Amniotic stem cell (primary cell): ENCODE measurements around the gene CFAP100.
A peak's percentile ranks its signal among the peaks of the same experiment; 100 is the strongest.

Experiments used
- DNase-seq: peaks from one replicate; lab custom pipeline; 2025; lab: John Stamatoyannopoulos, UW

CFAP100 gene

DNA sequence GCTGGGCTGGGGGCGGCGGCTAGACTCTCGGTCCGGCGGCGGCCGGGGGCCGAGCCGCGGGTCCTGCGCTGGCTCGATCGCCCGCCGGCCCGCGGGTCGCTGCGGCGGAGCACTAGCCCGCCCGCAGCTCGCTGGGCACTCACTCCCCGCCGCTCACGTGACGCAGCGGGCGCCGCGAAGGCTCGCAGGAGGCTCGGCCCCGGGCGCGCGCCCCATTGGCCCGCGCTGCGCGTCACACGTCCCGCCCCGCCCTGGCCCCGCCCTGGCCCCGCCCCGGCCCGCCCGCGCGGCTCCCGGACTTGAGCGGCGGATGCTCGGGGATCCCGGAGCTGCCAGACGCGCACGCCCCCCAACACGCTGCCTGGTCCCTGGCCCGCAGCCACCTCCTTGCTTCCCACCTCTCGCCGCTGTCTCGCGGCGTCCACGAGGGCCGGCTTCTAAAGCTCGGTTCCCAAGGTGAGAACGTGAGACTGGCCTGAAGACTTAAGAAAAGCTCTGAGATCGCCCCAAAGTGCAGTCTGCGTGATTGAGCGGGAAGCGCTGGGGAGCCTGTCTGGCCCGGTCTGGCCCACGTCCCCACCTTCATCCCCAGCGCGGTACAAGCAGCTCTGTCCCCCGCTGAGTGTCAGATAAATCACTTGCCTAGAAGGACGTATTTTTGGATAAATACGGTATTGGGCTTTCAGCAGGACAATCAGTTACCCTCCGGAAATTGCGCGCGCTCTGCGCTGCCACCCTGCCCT is 37.2 kb upstream of the CFAP100 start, which contains the start of gene KLF15:
TSS of gene KLF15 (minus strand) at position 114 of the 743 bp plus-strand sequence. CDS start 4,486 bp downstream, outside the sequence.
- DNase-seq, result peak; percentile 36

DNA sequence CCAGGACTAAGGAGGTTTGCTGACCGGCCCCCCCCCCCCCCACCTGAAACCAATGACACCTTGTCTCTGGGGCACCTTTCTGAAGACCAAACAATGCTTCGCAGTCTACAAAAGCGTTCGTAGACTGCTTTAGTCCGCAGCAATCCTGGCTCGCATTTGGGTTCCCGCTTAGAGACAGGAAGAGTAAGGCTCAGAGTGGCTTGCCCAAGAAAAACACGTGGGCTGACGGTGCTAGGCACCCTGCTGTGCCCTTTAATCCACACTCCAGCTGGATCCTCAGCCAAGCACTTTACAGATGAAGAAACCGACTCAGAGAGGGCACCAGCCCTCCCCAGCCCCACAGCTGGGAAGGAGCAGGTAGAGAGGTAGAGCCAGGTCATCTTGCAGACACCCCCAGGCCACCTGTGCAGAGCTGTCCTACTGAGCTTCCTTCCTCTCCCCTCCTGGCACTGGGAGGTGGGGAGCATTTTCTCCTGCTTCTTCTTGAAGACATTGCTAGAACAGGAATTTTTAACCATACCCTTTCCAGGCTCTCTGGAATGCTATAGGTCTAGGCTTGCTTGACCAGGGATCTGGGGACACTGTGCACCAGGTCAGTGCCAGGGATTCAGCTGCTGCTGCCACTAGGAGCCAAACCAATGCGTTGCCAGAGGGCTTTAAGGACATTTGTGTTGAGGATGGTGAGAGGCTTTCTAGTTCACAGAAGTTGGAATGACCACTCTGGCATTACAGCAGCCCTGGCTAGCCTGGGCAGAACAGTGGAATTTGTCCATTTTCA is 36.5 kb upstream of the CFAP100 start:
- DNase-seq, result no peak

DNA sequence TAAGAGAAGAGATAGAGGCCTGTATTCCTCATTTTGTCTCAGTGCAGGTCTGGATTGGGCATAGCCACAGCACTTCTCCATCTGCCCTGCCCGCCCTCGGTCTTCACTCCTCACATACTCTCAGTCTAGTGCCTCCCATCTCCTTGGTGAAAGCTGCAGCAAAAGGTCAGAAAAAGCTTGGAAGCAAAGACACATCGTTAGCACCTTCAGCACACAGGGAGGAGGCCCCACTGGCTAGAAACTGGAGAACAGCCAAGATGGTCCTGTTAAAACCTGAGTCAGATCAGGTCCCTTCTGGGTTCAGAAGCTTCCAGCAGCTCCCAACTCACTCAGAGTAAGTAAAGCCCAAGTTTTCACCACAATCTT is 35.9 kb upstream of the CFAP100 start:
- DNase-seq, result no peak

DNA sequence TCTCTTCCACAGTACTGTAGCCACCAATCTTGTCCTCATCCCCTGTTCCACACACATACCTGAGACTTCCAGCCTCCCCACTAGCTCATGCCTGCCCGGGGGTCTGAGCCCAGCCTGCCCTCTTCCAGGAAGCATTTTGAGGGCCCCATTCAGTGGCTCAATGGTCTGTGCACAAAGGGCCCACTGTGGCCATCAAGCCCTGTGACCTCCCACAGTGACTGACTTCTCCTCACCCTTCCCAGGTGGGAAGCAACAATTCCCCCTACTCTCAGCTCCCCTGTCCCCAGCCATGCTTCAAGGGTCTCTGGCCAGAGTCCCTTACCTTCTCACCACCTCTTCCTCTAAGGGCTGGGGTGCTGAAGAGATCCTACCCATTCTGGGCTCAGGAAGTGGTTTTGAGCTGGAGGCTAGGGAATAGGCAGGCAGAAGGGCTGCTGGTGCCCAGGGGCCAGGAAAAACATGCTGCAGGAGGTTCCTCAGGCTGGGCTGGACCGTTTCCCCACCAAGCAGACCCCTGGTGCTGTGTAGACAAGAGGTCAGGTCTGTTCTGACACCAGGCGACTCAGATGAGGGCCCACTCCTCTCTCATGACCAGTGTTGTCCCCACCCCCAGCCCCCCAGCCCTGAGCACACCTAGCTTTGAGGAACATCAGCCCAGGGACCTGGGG is 34.5 kb upstream of the CFAP100 start:
- DNase-seq, result no peak

DNA sequence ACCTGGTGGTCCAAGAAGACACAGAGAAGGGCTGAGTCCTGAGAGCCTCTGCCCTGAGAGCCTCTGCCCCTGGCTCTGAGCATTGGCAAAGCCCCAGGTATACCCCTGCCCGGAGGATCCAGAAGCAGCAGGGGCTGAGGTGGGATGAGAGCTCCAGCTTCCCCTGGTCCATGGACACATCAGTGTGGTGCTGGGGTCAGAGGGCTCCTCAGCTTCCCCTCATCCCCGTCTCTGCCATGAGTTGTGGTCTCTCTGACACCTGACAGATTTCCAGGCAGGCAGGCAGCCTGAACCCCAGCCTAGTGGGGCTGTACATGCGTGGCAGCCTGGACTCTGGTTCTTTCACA is 34.0 kb upstream of the CFAP100 start:
- DNase-seq, result no peak

DNA sequence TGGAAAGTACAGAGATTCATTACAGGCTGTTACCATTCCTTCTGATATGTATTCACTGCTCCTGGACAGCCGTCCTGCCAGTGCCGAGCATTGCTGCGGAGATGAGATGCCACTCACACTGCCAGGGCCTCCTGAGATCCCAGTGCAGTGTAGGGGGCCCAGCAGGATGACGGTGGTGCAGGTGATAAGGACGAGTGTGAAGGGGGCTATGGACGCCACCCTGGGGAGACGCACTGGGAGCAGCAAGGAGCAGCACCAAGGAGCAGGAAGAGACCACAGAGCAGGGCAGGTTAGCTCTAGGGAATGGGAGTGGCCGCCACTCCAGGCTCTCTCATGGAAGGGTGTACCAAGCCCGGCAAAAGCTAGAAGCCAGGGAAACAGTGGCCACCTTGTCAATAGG is 33.5 kb upstream of the CFAP100 start:
- DNase-seq, result no peak

DNA sequence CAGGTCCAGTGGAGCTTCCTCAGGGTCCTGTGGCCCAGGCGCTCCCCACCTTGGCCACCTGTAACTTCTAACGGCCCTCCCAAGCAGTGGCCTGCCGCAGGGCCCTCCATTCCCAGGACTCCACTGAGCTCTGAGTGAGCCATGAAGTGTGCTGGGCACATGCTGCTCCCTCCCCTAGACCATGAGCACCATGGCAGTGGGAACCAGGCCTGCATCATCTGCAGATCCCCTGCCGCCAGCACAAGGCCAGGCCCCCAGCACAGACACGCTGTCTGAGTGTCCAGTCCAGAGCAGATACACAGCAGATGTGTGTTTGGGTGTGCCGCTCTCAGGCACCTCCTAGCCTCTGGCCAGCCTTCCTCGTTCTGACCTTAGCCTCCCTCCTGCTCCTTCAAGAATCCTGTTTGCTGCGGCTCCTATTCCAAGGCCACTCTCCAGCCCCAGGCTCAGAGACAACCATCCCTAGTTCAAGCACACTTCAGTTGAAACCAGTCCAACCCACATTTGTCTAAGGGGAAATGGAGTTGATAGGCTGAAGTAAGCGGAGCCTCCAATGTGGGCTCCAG is 30.5 kb upstream of the CFAP100 start:
- DNase-seq, result no peak

DNA sequence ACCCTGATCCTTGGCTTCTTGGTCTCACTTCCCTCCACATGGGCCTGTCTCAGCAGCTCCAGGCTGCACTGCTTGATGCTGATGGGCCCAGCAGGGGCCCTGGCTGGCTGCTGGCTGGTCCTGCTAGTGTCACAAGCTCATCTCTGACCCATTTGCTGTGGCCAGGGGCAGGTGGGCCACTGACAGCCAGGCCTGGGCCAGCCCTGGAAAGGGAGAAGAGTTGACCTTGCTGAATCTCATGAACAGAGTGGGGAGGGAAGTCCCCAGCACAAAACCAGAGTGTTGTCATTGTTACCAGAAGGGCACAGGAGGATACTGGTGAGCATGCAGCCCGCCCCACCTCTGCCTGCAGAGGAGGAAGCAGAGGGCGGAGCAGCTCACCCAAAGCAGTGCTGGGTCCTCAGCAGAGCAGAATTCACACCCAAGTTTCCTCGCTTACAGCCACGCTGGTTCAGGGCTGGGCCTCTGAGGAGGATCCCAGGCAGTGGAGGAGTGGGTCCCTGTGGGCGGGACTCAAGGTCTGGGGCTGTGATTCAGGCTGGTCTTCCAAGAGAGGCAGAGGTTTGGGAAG is 29.9 kb upstream of the CFAP100 start:
- no peak for DNase-seq

DNA sequence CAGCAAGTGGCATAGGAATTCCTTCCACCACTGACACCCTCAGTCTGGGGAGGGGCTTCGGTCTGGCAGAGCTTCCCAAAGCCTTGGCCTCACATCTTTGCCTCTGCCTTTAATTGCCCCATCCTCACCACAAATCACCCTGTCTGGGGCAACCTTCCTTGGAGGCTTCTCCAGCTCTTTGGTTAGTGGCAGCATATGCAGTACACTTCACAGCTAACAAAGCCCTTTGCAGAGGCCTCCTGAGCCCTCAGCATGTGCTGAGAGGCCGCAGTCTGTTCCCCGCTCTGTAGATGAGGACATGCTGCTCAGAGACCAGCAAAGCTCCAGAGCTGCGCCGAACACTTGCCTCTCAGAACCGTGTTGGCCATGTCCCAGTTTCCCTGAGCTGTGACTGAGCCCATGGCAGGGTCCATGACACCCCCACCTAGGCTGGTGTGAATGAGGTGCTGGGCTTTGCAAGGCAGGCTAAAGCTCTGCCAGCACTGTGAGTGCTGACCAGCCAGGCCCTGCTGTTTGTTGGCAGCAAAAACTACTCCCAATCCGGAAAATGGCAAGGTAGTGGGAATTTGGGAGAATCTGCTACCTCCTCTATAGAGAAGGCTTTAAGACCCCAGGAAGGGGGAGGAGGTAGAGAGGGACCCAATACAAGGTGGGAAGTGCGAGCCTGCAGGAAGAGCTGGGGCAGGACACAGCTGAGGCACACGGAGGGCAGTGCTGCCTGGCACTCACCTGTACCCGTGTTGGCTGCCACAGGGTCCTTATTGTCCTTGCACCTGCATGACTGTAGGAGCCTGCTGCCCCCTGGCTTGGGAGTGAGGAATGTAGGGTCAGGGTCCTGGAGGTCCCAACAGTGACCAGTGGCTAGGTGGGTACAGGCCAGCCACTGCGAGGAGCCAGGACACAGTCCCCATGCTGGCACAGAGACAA is 29.1 kb upstream of the CFAP100 start:
- no peak for DNase-seq

DNA sequence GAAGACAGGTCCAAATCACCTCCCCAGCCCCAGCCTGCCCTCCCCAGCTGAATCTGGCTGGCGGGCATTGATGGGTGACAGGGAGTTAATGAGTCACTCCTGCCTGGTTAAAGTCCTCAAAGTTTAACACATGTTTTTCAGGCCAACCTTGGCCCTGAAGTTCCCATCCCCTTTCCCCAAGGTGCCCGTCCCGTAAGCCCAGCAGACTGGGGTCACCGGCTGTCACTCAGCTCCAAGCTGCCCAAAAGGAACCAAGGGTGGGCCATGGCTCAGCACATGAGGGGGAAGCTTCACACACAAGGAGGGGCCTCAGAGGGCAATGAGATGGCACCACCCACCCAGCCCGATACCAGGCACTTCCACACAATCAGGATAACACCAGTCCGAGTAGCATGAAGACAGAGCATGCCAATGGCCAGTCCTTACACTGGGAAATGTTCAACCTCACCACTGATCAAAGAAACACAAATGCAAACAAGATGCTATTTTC is 27.3 kb upstream of the CFAP100 start:
- no peak for DNase-seq

DNA sequence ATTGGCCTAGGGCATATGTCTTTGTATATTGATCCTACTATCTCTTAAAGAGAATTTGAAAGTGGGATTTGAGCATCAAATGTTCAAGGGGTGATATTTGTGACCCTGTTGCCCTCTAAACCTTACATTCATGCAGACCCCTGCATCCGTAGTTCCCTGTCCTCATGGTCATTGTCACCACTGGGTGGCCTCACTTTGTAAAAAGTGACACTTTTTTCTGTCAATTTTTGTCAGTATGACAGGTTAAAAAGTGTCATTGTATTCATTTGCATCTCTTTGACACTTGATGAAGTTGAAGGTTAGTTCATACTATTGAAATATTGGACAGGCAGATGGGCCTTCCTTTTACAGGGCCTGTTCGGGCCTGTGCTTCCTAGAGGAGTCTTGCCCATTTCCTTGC is 25.2 kb upstream of the CFAP100 start:
- DNase-seq, result no peak

DNA sequence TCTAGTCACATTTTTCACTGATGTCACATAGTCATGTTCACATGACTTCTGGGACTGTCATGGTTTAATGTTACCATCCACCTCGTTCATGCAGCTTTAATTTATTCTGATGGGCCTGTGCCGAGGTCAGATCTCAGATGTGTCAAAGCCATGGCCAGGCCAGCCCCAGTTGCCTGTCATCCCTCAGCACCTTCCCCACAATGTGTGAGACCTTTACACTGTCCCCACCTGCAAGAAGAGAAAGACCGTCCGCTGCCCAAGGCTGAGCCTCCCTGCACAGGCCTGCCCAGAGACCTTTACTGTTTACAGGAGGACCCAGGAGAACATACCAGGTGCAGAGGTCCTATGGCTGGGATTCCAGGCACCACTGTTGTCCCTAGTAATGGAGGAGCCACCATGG is 24.7 kb upstream of the CFAP100 start:
- DNase-seq, result no peak

DNA sequence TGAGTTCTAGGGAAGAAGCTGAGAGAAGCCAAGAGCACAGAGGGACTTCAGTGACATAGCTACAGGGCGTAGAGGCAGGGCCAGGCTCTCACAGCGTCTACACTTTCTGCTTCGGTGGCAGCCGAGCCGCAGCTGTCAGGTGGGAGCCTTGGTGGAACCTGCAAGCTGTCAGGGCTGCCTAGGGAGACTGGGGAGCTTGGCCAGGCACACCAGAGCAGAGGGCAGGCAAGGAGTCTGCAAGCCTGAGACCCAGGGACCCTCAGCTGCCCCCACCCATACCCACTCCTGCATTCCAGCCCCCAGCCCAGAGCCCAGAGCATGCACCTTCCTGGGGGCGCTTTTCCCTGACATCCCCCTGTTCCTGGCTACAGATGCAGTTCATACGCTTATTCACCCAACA is 24.1 kb upstream of the CFAP100 start:
- DNase-seq, result no peak

DNA sequence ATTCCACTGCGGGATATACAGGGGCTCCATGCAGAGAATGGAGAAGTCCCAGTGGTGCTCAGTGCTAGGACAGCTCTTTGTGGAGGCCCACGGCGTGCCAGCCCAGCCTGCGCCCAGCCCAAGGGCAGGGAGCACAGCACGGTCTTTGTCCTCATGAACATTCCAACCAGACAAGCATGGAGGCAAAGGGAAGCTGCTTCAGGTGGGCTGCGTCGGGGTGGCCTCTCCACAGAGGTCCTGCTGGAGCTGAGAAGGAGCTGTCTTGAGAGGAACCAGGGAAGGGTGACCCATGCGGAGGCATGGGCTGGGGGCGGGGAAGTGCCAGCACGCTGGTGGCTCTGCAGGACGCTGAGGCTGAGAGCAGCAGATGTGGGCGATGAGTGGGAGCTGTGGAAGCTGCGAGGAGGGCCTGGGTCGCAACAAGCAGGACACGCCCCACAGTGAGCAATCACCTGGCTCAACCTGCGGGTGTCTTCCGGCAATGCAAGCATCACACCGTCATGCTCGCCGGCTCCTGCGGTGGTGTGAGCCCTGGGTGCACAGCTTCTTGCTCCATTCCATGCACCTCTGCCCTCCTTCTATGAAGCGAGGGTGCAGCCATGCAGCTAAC is 23.5 kb upstream of the CFAP100 start:
- no peak for DNase-seq

DNA sequence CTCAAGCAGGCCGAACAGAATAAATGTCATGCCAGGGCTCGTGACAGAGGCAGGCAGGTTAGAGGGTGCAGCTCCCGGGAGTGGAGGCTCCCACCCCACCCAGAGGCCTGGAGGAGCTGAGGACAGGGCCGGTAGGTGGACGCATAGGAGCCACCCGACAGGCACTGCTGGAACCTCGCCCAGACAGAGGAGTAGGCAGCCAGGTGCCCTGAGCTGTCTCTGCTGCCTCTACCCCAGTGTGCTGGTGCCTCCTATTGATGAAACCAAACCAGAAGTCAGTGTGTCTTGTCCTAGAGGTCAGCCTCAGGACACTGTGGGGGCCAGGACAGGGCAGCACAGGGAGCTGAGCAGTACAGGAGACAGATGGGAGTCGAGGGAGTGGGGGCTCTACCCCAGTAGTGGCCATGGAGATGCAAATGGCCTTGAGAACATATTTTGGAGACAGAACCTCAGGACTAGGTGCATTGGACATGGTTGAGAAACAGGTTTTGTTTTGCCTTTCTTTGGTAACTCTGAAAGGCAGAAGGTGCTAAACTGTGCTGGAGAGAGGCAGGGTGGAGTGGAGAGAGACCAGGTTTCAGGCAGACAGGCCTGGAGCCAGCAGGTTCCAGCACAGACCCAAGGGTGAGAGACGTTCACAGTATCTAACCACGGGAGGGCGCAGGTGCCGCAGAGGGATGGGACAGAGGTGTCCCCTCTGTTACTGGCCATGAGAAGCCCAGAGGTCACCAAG is 22.1 kb upstream of the CFAP100 start:
- no peak for DNase-seq

DNA sequence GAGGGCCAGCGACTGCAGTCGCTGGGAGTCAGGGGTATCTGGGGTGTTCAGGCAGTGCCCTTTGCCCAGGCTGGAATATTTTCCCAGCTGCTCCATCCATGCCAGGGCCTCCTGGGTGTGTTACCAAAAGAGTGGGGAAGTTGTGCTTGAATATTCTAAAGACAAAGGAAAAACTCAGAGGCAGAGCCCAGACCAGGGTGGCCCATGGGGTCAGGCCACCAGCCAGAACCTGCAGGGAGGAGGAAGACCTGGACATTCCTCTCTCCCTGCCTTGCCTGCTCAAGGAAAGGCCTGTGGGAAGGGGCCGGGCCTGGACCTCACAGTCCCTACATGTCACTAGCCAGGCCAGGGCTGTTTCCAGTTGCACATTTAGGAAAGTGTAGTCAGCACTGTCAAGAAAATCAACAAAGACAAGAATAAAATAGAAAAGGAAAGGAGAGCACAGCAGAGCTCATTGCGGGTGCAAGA is 21.5 kb upstream of the CFAP100 start:
- DNase-seq, result no peak

DNA sequence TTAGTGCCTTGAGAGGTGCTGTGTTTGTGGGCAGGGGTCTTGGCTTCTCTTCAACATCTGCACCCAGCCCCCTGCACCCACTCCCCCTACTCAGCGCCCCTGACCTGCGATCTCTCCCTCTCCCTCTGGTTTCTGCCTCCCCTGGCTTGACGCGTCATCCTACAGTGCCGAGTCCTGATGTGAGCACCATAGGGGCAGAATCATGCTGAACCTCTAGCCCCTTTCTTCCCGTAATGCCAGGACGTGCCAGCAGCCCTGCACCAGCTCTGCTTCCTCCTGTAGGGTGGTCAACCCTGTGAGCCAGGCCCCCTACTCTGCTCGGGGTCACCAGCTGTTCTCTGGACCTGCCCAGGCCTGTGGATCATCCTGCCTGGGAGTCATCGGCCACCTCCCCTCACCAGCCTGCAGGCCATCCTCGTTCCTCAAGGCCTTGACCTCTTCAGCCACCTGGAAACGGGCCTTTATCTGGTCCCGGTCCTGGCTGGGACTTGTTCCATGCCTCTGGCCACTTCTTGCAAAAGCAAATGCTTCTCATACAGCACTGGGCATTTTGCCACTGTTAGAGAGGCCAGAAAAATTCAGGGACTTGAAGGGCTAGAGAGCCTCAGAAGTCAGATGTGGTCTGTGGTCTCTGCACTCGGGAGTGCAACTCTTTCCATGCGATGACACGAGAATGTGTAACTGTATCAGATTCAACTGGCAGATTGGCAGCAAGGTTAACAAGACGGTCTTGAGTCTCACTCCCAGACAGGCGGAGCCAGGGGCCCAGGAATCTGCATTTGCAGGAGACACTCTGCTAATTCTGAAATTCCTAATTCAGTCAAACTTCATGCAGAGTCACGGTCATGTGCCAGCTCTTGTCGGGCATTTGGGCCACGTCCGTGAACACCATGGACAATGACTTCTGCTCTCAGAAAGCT is 20.8 kb upstream of the CFAP100 start:
- no peak for DNase-seq

DNA sequence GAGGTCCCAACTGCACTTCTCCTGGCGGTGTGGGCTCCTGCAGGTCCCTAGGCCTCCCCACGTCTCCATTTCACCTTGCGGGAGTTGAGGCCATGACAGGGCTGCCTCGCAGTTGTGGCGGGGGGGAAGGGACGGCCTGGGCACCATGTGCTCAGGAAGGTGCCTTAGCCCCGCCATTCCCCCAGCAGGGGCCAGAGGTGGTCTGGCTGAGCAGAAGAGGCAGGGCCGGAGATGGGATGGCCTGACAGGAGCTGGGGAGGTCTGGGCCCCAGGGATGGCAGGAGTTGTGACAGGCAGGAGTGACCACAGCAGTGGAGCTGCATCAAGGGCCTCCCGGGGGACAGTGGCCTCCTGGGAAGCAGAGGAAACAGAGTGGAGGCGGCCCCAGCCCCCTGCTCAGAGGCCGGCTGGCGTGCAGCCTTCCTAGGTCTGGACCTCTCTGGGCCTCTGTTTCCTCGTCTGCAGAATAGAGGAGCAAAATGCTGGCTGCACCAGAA is 18.8 kb upstream of the CFAP100 start:
- DNase-seq, result no peak

DNA sequence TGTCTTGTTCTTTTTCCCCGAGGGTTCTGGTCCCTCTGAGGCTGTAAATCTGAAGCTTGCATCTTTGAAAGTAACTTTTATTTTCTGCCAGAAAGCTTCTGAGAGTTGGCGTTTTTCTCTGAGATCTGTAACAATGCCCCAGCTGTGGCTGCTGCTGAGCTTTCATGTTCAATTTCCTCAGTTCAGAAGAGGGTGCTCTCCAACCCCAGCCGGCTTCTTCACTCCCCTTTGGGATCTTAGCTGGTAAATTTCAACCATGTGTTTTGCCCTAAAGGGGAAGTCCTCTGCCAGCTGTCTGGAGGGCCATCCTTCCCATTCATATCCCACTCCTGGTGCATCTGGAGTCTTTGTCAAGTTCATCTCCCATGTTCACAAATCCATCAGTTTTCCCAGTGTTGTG is 18.3 kb upstream of the CFAP100 start:
- no peak for DNase-seq
